ENCODE results near the gene DNAI2.

Gene DNAI2, protein sequence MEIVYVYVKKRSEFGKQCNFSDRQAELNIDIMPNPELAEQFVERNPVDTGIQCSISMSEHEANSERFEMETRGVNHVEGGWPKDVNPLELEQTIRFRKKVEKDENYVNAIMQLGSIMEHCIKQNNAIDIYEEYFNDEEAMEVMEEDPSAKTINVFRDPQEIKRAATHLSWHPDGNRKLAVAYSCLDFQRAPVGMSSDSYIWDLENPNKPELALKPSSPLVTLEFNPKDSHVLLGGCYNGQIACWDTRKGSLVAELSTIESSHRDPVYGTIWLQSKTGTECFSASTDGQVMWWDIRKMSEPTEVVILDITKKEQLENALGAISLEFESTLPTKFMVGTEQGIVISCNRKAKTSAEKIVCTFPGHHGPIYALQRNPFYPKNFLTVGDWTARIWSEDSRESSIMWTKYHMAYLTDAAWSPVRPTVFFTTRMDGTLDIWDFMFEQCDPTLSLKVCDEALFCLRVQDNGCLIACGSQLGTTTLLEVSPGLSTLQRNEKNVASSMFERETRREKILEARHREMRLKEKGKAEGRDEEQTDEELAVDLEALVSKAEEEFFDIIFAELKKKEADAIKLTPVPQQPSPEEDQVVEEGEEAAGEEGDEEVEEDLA

DNA sequence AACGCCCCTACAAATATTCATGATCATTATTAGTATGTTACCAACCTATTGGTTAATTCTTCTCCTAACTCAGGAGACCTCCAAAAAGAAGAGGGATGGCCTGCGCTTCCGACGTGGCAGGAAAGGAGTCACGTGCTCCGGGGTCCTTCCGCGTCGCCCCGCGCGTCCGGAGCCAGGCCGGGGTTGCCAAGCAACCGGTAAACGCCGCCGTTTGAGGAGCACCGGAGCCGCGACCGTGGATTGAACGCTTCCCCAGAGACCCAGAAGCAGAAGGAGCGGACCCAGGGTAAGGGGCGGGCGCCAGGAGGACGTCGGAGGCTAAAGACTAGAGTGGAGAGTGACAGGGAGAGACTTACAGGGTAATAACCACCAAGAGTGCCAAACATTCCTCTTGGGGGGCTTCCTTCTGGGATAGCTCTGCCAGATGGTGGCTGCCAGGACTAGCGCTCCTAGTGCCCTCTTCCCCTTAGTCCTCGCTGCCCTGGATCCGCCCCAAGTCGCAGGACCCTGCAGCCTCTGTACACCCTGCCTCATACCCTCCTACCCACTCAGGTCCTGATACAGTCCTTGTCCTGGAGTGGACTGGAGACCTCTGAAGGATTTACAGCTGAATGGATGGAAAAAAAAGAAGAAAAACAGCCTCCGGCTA is at the start of gene DNAI2:
Gene DNAI2 (plus strand): TSS at position 175 of the 649 bp plus-strand sequence. CDS start 7,584 bp downstream, outside the sequence.
- DNase-seq: no peak

DNA sequence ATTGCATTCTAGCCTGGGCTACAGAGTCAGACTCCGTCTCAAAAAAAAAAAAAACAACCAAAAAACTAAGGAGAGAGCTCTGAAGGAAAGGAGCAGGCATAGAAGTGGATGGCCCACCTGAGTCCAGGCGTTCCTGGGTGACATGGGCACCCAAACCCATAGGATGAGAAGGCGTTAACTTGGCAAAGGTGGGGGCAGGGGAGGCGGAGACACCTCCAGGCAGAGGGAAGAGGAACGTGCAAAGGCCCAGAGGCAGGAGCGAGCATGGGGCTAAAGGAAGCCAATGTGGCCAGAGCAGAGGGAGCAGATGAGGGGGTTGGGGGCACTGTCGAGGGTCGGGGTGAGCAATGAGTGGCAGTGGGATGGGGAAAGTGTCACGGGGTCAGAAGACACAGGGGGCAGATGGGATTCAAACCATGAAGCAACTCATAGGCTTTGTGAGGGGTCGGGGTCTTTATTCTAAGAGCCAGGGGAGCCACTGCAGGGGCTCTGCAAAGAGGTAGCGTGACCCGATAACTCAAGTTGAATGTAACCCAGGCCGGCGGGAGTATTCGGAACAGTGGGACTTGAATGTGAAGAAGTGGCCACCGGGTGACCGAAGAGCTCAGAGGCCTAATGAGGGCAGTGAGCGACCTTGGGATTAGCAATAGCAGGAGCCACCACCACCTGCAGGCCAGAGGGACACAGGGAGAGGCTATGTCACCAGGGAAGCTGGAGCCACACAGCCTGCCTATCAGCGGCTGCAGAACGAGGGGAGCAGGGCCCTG is 48.9 kb upstream of the DNAI2 start:
- no peak for DNase-seq

DNA sequence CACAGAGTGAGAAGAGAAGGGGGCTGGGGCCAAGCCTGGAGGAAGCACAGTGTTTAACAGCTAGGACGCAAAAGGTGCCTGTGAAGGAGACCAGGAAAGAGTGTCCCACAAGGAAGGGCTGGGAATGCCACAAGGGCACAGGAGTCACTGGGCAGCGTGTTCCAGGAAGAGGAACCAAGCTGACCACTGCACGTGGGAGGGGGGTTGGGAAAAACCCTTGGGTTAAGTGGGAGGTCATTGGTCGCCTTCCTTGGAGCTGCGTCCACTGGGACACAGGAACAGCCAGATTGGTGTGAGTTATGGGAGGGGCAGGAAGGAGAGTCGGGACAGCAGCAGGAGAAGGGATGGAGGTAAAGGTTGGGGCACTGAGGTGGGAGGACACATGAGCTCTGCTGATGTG is 47.8 kb upstream of the DNAI2 start:
- no peak for DNase-seq

DNA sequence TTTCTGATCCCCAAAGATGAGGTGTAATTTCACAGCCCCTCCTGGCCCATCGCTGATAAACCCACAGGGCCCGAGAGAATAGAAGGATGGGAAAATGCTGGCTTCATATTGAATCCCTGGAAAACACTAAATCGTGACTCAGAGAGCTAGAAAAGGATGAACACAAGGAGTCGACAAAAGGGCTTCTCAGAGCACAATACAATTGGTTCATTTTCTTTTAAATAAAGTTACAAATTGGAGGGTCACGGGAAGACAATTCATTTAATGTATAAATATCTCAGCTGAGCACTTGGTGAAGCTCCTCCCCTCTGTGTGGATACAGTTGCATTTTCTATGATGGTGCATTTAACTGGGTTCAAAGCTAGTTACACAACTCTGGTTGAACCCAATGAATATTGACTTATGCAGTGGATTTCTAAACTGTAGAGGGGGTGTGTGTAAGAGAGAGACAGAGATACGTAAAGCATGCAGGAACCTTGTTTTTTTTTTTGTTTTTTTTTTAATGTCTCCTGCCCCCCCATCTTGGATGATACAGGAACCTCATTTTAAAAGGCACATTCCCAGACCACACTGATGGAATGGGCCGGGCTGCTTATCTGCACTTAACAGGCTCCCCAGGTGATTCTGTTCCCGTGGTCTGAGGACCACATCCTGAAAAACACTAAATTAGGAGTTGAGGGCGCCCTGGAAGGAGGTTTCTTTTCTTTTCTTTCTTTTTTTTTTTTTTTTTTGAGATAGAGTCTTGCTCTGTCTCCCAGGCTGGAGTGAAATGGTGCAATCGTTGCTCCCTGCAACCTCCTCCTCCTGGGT is 46.6 kb upstream of the DNAI2 start:
- DNase-seq: no peak

DNA sequence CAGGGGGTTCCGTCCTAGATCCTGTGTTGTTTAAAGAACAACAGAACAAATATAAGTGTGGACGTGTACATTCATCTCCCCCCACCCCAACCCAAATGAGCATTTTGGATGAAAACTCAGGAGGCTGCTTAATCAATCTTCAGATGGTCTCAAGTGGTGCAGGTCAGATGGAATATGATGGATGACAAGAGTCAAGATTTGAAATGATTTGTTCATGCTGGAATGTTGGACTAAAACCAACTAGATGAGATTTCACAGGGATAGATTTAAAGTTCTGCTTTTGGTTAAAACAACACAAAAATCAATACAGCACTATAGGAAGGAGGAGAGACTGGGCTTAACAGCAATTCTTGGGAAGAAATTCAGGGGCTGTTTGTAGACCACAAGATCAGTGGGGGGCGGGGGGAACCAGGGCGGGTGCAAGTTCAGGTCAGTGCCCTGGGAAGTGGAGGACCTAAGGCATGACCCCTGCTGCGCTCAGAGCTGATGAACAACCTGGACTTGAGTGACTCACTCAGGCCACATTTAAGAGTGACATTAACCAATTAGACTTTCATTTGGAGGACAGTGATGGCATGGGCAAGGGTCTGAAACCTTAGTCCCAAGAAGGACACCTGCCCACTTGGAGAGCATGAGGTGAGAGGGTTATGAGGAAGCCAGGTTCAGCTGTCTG is 45.6 kb upstream of the DNAI2 start:
- no peak for DNase-seq

DNA sequence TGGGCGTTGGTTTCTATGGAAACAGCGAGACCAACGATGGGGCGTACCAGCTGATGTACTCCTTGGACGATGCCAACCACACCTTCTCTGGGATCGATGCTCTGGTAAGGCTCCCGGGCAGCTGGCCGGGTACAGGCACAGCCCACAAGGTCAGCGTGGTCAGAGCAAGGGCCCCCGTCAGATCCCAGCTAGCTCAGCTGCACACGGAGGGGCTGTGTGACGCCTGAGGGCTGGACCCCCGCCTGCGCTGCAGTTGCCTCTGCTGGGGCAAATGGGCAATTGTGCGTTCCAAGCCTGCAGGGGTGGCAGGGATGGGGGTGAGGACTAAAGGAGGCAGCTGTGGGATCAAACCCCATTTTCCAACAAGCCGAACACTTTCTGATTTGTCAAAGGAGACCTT is 43.1 kb upstream of the DNAI2 start:
- no peak for DNase-seq

DNA sequence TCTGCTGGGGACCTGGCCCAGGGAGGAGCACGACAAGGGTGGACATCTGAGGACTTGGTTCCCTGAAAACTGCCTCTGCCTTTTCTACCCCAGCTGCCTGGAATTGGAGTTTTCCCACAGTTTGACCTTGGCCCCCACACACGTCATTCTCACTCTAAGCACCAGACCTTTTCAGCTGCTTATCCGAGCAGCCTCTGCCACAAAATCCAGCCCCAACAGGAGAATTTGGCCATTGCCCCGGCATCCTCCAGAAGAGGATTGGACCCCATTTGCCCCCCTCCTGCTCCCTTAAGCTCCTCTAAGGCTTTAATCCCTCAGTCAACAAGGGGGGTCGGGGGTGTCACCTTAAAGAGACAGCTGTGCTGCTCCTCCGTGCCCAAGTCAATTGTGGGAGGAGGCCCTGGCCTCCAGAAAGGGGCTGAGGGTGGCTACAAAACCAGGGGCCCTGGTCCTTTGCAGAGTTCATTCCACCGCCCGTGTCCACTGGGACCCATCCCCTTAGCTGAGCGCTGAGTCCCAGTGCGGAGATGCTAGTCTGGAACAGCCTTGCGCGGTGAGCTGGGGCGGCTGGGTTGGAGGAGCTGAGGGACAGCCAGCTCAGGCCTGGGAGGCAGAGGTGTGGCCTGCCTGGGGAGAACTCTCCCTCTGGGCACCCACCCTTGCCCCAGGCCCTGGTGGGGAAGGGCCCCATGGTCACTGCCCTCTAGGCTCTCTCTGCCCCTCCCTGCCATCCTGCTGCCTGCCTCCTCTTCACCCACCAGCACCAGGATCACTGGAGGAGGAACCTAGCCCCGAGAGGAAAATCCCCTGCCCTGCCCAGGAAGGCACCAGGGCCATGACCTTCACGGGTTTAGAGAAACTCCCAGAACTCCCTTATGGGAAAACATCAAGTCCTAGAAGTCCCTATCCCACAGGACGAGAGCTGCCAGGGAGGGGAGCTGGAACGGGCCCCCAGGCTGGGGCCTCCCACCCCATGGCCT is 41.8 kb upstream of the DNAI2 start:
- no peak for DNase-seq

DNA sequence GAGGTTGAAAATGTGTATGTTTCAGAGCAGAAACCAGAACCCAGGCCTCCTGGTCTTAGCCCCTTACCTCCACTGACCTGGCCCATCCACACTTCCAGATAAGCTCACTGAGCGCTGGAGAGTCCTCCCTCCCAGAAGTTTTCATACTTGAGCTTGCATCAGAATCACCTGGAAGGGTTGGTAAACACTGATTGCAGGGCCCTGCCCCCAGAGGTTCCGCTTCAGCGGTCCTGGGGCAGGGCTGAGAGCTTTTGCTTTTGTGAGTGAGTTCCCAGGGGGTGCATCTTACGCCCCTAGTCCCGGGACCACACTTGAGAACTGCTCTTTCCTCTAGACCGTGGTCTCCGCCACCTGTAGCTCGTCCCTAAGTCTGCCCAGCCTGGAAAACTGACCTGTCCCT is 40.1 kb upstream of the DNAI2 start:
- no peak for DNase-seq

DNA sequence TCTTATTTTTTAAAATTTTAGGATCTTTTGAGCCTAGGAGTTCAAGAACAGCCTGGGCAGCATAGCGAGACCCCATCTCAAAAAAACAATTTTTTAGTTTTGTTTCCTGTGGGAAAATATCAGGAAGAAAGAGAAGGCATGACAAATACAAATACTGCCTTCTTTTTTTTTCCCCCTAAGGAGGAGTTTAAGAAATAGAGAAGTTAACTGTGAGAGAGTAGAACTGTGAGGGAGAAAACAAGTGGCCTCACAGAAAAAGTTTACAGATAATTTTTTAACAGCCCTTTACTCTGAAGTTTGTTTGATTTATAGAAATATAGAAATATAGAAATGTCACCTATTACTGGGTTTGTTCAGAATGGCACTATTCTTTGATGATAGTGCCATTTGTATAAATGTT is 39.5 kb upstream of the DNAI2 start:
- no peak for DNase-seq

DNA sequence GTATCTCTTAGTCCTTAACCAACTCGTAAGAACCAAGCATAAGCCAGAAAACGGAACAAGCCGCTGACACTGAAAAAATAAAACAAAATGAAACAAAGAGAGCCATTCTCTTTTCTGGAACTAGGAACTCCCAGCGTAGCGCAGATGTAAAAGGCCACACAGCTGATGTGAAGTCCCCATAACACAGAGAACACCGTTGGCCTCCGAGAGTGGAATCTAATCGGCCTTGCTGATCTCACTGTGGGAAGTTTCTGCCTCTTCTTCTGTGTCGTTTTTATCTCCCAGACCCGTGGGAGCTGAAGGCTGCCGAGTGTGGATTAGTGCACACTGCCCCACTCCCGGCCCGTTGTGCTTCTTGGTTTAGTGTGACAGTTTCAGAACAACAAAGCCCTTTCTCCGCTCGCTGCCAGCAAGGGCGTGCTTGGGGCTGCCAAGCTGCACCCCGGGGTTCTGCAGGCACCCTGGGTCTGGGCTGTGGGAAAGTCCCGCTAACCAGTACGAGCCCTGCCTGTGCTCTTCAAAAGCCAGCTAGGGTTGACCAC is 38.9 kb upstream of the DNAI2 start:
- no peak for DNase-seq

DNA sequence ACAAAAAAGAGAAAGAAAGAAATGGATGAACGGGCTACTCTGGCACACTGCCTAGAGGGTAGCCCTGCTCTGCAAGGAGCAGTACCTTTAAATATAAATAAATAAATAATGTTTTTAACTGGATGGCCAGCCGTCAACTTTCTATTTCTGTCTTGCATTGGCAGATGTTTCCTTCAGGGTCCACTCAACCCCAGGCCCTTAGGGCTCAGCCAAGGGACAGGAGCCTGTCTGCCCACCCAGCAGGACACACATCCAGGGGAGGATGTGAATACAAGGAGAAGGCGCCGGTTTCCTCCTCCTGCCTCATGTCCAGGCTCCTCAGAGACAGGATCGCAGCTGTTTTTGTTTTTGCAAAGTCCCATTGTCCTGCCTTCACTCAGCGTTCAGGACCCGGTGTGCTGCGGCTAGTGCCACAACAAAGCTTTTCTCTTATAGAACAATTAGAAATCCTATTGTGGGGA is 38.1 kb upstream of the DNAI2 start:
- DNase-seq: no peak

DNA sequence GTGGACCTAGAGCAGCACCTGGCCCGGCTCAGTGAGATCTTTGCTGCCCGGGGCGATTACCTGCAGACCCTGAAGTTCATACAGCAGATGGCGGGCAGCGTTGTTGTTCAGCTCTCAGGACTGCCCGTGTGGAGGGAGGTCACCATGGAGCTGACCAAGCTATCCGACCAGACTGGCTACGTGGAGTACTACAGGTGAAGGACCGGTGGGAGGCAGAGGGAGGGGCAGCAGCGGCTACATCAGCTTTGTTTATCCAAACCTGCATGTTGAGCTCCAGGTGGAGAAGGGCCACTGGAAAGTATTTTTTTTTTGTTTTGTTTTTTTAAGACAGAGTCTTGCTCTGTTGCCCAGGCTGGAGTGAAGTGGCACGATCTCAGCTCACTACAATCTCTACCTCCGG is 36.7 kb upstream of the DNAI2 start:
- DNase-seq: no peak

DNA sequence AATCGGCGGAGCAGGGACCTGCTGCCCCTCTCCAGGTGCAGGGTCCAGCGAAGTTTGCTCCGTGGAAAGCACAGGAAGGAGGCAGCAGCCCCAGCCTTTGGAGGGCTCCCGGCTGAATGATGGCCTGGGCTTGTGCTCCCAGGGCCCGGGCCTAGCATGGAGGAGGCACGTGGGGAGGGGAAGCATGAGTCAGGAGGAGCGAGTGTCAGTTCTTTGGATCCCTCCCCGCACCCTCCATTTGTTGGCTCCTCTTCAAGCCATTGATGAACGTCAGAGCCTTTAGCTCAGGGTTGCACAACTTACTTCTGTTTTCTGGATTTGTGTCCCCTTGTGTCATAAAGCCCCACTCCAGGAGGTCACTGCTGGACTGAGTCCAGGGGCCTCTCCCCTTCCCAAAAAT is 34.9 kb upstream of the DNAI2 start:
- DNase-seq: no peak

DNA sequence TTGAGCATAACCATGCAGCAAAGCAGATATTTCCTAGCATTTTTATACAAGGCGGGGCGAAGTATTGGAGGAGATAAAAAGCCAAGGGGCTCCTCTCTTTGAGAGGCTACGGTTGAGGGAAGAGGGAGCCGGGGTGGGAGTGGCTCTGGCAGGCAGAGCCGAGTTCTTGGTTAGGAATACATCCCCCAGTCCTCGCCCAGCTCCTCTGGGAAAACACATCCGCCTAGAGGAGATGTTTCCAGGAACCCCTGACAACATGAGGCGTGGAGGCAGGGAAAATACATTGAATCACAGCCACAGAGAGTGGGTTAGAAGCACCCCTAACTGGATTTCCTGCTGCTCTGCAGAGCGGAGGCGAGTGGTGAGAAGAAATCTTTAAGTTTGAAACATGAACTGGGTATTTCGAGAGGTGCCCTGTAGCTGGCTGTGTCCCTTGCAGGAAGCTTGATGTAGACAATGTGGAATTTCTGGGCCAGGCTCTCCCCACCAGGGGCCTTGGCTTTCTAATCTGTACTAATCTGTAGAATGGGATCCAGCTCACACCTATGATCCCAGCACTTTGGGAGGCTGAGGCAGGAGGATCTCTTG is 33.3 kb upstream of the DNAI2 start:
- DNase-seq: no peak

DNA sequence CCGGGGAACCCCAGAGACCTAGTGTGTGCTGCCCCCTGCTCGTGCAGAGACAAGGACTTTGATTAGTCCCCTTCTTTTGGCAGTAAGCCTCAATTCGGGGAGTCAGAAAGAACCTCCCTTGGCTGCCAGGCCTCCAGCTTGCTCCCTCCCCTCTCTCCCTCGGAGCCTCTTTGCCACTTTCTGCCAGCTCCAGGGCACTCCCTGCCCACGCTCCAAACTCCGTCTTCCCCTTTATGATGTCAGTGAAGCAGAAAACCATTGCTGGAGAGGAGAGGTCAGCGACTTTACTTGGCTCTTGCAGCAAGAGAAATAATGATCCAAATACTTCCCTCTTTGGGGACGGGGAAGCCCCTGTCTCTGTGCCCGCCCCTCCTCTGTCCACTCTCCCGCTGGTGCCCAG is 32.6 kb upstream of the DNAI2 start:
- DNase-seq: no peak

DNA sequence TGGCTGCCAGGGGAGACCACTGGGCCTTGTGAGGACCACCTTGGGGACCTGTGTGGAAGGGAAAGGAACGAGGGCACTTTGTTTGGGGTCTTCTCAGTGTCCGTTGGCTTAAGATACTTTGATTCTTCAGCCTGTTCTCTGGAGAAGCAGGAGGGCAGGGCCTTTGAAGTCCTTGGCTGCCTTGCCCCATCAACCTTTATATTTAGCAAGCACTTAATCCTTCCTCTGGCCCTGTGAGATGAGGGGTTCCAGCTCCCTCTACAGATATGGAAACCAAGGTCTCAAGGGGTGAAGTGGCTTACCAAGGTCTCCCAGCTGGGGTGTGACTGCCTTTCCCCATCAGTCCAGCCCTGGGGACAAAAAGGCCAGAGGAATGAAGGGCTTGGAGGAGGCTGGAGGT is 32.2 kb upstream of the DNAI2 start:
- no peak for DNase-seq

DNA sequence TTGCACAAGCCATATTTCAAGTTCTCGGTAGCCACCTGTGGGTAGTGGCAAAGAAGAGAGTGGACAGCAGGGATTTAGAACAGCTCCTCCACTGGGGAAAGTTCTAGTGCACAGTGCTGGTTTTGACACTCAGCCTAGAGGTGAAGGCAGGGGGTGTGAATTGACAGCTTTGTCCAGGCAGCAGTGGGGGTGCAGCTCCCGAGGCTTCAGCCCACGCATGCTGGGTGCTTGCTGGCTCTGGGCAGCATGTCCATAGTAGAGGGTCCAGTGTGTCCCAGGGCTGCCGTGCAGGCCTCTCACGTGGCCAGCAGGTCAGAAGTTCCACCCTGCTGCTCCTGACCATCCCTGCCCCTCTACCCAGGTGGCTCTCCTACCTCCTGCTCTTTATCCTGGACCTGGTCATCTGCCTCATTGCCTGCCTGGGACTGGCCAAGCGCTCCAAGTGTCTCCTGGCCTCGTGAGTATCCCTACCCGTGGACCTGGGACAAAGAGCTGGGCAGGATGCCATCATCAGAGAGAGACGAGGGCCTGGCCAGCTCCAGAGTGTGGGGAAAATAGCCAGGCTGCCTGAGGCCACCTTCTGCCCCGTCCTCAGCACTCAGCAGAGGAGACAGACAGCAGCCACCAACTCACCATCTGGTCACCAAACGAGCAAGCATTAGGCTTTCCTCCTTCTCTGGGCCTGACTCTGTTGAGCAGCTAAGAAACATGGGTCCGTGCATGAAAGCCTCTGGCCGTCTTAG is 30.9 kb upstream of the DNAI2 start:
- no peak for DNase-seq

DNA sequence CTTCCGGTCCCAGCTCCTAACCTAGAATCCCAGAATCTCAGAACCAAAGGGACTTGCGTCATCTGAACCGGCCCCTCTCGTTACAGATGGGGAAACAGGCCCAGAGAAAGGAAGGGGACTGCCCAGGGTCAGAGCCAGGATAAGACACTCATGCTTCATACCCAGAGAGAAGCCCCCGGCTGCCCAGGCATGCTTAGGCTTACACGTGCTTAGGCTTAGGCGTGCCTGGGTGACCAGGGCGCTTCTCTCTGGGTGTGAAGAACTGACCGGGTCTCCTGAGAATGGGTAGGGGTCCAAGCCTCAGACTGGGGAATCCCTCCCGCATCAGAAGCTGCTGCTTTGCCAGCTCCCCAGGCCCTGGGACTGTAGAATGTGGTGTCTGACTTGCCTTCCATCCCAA is 29.9 kb upstream of the DNAI2 start:
- no peak for DNase-seq

DNA sequence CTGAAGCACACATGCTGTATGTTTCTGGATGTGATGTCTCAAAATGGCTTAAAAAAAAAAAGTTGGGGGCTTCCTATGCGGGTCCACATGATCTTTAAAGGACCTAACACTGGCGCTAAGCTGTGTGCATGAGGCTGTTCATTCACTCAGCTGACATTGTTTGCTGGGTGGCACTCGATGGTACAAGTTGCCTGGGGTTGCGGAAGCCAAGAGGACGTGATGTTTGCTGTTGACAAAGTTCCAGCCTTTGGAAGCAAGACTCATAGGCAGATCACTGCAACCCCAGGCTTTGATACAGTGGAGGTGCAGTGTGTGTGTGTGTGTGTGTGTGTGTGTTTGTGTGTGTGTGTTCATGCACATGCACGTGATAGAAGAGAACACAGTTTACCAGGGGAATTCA is 29.5 kb upstream of the DNAI2 start:
- DNase-seq: no peak
